Measurements from ENCODE around the gene PEF1. TPM values are rescaled to one million over a fixed set of nuclear protein-coding genes. Genes with fewer than 3 reads are reported as not detected.

PEF1 gene
- total RNA-seq, 2 experiments from 2014 or later = 50.4 to 51.6 TPM

DNA sequence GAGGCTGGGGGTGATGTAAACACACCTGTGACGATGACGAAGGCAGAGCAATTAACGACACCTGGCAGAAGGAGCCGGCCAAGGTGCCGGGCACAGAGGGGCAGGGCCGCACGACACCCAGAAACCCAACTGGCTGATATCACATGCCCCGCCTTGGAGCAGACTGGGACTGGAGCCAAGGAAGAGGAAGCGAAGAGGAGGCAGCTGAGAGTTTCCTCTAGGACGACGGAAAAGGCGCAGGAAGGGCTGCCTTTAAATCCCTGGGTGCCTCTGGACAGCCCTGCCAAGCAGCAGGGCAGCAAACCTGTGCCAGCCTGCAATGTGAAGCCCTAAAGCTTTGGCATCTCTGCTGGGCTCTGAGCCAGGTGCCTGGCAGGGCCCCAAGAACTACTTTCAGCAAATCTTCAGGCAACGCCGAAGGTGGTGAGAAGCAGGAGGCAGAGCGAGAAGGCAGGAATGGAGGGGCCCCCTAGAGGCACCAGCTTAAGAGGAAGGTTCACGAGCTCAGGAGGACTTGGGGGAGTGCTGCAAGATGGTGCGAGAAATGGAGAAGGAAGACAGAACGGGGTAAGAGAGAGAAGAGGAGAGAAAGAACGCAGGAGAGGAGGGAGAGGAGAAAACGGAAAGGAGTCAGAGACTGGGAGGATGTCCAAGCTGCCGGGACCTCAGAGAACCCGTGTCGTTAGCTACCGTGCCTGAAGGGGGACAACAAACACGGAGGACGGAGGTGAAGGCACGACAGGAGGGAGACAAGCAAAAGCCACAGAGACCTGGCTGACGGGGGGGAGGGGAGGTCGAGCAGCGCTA, 25.3 kb upstream of the PEF1 start:
- Mint-ChIP-seq H3K27me3 (peaks cover 18% of the 10 kb centered on the region), H3K36me3 (ENCODE audit: low read depth) (no peaks in the 10 kb centered on the region), H3K4me1 (peaks cover 5% of the 10 kb centered on the region), H3K27ac (no peak overlapping the region), H3K4me3 (no peak overlapping the region), H3K9me3 (no peaks in the 10 kb centered on the region)
- DNase-seq = peak; percentile 11
- ChIA-PET POLR2A (no interaction called here), CTCF (interaction anchor here (0.6 to 3.3 kb wide), 5 partner anchors 9 to 600 kb away, joined by 3 to 11 read pairs (median 3); no protein-coding TSS in a partner anchor)

DNA sequence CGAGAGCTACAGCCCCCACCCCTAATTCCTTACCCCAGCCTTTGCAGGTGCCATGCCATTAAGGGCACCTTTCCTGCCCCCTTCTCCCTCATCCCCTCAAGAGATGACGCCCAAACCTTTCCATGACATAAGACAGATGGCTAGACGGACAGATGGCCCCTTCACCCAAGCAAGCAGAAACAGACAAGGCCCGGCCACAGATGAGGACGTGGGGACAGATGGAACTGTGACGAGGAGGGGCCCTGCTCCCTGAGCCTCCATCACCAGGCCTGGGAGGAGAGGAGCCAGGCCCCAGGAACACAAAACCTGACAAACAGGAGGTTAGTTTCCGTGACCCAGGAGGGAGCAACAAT, 24.7 kb upstream of the PEF1 start:
- Mint-ChIP-seq H3K36me3 (ENCODE audit: low read depth) (no peaks in the 10 kb centered on the region), H3K4me3 (no peak overlapping the region), H3K9me3 (no peaks in the 10 kb centered on the region), H3K27me3 (peaks cover 18% of the 10 kb centered on the region), H3K4me1 (peaks cover 5% of the 10 kb centered on the region), H3K27ac (no peak overlapping the region)
- CTCF ChIA-PET = interaction anchor here (1.2 to 3.3 kb wide), 2 partner anchors 9 to 120 kb away, joined by 3 to 11 read pairs; no protein-coding TSS in a partner anchor
- no peak for DNase-seq
- POLR2A ChIA-PET = no interaction called here

DNA sequence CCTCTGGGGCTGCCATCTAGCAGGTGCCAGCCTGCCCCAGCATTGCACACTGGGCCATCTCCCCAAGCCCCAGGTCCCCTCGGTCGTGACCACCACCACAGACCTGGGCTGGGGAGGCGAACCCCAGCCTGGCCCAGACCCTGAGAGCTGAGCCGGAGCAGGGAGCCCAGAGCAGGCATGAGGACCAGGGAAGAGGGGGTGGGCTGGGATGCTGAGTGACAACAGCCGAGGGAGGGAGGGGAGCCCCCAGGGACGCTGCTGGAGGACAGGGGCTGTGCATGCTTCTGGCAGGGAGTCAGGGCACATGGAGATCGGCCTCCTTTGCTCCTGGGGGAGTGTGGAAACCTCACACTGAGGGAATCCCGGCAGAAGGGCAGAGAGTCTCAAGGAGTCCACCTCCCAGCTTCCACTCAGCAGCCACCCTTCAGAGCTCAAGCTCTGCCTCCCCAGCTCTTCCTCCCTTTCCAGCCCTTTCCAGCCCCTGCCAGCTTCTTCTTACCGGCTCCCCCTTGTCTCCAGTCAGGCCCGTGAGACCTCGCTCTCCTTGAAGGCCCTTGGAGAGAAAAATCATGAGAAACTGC, 23.7 kb upstream of the PEF1 start:
- ChIA-PET CTCF (no interaction called here), POLR2A (no interaction called here)
- Mint-ChIP-seq H3K4me3 (no peak overlapping the region), H3K27ac (no peak overlapping the region), H3K4me1 (peaks cover 5% of the 10 kb centered on the region), H3K27me3 (peaks cover 18% of the 10 kb centered on the region), H3K9me3 (no peaks in the 10 kb centered on the region), H3K36me3 (ENCODE audit: low read depth) (no peaks in the 10 kb centered on the region)
- no peak for DNase-seq

DNA sequence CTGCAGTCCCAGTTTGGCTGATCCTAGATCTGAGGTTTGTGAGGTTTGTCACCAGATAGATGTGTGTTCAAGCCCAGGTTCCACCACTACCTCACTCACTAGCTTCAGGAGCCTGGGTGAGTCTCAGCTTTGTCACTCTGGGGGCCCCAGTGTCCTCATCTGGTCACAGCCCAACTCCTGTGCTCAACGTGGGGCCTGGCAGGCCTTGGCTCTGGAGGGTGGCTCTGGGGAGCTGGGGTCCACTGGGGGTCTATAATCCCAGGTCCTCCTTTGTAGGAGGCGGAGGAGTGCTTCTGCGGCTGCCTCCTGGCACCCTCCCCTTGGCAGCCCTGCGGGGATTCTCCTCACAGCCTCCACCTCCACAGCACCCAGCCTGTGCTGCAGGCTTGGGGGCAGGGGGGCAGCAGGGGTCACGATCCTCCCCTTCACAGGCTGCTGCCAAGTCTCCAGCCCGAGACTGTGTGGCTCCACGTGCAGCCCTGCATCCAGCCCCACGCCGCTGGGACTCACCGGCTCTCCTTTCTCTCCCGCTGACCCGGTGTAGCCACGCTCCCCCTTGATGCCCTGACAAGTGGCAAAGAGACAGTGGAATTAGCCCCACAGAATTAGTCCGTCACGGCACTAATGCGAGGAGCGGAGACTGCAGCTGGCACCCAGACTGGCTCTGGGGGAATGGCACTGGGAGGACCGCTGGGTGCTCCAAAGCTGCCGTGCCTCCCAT, 22.5 kb upstream of the PEF1 start:
- no peaks in the 10 kb centered on the region for H3K36me3 Mint-ChIP-seq (ENCODE audit: low read depth)
- no peak overlapping the region for H3K27ac Mint-ChIP-seq
- DNase-seq = no peak
- peaks cover 18% of the 10 kb centered on the region for H3K27me3 Mint-ChIP-seq
- ChIA-PET CTCF (interaction anchor here (1.9 kb wide), 1 partner anchor 122 kb away, joined by 10 read pairs; no protein-coding TSS in a partner anchor), POLR2A (no interaction called here)
- peaks cover 5% of the 10 kb centered on the region for H3K4me1 Mint-ChIP-seq
- no peaks in the 10 kb centered on the region for H3K9me3 Mint-ChIP-seq
- no peak overlapping the region for H3K4me3 Mint-ChIP-seq

DNA sequence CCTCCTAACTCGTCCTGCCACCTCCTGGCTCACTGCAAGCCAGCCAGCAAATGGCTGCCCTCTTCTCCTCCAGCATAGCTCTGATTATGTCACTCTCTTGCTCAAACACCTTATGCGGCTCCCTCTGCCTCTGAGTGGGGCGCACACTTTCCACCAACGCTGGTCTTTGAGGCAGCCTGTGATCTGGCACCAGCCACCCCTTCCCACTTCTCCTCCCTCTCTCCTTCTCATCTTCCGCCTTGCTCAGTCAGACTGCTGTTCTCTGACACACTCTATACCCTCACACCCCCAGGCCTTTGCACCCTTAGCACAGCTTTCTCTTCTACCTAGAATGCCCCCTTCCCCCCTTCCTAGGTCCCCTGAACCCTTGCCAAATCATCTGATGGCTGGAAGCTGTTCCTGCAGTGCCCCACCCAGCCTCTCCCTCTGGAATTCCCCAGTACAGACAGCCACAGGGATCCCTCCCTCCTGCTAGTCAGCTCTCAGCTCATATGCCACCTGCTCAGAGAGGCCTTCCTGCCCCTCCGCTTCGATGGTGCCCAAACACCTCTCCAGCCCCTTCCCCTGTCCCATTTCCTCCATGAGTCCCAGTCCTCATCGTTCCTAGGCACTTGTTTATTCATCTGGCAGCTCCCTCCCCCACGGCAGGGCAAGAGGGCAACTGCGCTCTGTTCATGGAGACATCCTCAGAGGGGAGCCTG, 21.7 kb upstream of the PEF1 start:
- Mint-ChIP-seq H3K4me3 (no peak overlapping the region), H3K27ac (no peak overlapping the region), H3K4me1 (peaks cover 5% of the 10 kb centered on the region), H3K36me3 (ENCODE audit: low read depth) (no peaks in the 10 kb centered on the region), H3K27me3 (peaks cover 18% of the 10 kb centered on the region), H3K9me3 (no peaks in the 10 kb centered on the region)
- no peak for DNase-seq
- POLR2A ChIA-PET = no interaction called here
- CTCF ChIA-PET = interaction anchor here (1.6 to 1.9 kb wide), 2 partner anchors 29 to 123 kb away, joined by 4 to 10 read pairs; no protein-coding TSS in a partner anchor

DNA sequence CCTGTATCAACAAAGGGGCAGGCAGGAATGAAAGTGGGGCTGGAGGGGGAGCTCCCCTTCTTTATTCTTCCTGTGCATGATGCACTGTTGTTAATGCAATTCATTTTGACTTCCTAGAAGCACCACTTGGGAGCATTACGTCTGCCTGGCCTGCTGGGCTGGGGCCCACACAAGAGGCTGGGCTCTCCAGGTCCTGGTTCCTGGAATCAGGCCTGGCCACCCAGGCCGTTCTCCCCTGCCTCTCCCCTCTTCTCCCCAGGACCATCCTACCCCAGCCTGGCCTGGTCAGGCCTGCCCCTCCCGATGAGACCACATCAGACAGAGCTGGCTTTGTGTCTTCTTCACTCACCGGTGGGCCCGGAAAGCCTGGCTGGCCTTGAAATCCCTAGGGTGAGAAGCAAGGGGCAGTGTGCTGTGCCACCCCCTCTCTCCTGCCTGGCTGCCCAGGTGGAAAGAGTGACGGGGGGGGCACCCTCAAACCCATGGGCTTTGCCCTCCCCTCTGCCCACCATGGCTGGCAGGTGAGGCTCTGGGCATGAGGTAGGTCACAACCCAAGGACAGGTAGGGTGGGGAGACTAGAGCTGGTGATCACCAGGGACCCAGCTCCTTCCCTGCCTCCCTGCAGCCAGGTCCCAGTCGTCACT, 20.7 kb upstream of the PEF1 start:
- peaks cover 5% of the 10 kb centered on the region for H3K4me1 Mint-ChIP-seq
- POLR2A ChIA-PET = no interaction called here

DNA sequence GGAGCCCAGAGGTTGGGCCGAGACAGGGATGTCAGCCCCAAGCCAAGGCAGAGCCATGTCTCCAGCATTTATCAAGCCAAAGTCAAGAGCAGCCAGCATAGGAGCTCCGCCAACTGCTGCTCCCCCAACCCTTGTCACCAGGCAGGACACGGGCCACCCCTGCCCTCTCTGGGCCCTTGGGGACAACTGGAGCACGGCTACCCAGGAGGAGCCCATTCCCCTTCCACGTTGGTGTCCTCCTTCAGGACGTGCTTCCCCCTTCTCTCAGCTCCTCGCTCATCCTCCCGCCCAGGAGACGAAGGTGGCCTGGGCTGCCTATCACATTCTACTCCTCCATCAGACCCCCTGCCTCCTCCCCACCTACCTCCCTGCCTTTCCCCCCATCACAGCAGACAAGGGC, 19.9 kb upstream of the PEF1 start:
- peaks cover 3% of the 10 kb centered on the region for H3K27me3 Mint-ChIP-seq
- H3K4me3 Mint-ChIP-seq = no peak overlapping the region
- DNase-seq = no peak
- H3K27ac Mint-ChIP-seq = no peak overlapping the region
- H3K36me3 Mint-ChIP-seq (ENCODE audit: low read depth) = no peaks in the 10 kb centered on the region
- POLR2A ChIA-PET = no interaction called here
- CTCF ChIA-PET = interaction anchor here (0.7 to 3.1 kb wide), 7 partner anchors 12 to 124 kb away, joined by 3 to 22 read pairs (median 3); no protein-coding TSS in a partner anchor
- peaks cover 1% of the 10 kb centered on the region for H3K4me1 Mint-ChIP-seq
- no peaks in the 10 kb centered on the region for H3K9me3 Mint-ChIP-seq

More for the DNA sequence above, 20.7 kb upstream of the PEF1 start:
- no peaks in the 10 kb centered on the region for H3K9me3 Mint-ChIP-seq
- DNase-seq = no peak
- H3K27me3 Mint-ChIP-seq = peaks cover 11% of the 10 kb centered on the region
- H3K27ac Mint-ChIP-seq = no peak overlapping the region
- no peak overlapping the region for H3K4me3 Mint-ChIP-seq
- no peaks in the 10 kb centered on the region for H3K36me3 Mint-ChIP-seq (ENCODE audit: low read depth)
- CTCF ChIA-PET = interaction anchor here (0.7 to 3.1 kb wide), 5 partner anchors 28 to 124 kb away, joined by 3 to 22 read pairs (median 4); no protein-coding TSS in a partner anchor

DNA sequence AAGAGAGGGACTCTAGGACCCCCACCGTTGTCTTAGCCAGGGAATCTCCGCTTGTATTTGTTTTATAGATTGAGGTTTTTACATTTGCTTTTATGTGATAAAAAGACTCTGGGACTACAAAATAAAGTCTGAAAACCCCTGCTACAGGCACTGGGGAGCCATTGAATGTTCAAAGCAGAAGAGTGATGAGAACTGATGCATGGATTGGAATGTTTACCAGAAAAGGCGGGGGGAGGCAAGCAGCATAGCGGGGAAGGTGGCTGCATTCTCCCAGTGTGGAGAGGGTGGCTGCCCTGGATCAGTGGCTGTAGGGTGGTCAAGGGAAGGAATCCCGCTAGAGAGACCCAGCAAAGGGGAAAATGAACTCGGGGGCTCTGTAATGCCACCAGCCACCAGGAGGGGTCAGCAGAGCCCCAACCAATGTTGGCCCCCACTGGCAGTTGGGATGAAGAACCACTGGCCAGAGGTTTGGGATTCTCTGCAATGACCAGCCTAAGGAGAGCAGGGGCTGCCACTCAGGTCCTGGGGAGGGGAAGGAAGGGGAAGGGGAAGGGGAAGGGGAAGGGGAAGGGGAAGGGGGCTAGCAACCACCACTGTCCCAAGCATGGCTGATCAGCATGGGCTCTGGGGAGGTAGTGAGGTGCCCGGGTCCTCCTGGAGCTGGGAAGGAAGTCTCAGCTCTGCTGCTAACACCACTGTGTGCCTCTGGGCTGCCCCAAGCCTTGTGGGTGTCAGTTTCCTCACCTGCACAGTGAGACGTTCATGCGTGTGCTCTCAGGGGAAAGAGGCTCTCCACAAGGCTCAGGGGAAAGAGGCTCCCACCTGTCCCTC, 19.2 kb upstream of the PEF1 start:
- Mint-ChIP-seq H3K36me3 (ENCODE audit: low read depth) (no peaks in the 10 kb centered on the region), H3K4me1 (no peaks in the 10 kb centered on the region), H3K4me3 (no peak overlapping the region), H3K27me3 (no peaks in the 10 kb centered on the region), H3K9me3 (no peaks in the 10 kb centered on the region), H3K27ac (no peak overlapping the region)
- POLR2A ChIA-PET = no interaction called here
- DNase-seq = peak; percentile 57
- CTCF ChIA-PET = interaction anchor here (0.8 to 3.1 kb wide), 8 partner anchors 11 to 125 kb away, joined by 3 to 22 read pairs (median 3); partner anchors contain the start of gene PEF1

DNA sequence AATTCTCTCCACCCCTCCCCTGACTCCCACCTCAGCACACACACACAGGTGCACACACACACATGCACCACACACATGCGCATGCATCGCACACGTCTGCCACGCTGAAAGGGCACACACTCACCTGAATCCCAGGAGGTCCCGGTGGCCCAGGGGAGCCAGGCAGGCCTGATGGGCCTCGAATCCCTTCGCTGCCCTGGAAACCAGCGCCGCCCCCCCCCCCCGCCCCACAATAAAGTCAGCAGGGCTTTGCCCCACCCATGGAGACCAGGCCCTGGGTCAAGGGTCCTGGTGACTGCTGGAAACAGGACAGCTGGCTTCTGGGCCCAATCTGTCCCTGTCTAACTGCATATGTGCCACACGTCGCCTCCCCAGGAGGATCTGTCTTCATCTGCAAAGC, 17.8 kb upstream of the PEF1 start:
- Mint-ChIP-seq H3K4me3 (no peak overlapping the region), H3K27me3 (no peaks in the 10 kb centered on the region), H3K4me1 (no peaks in the 10 kb centered on the region), H3K27ac (no peak overlapping the region), H3K36me3 (ENCODE audit: low read depth) (no peaks in the 10 kb centered on the region), H3K9me3 (no peaks in the 10 kb centered on the region)
- no peak for DNase-seq
- CTCF ChIA-PET = interaction anchor here (1.0 to 3.1 kb wide), 4 partner anchors 17 to 127 kb away, joined by 3 to 22 read pairs (median 4); partner anchors contain the start of gene PEF1
- POLR2A ChIA-PET = no interaction called here

DNA sequence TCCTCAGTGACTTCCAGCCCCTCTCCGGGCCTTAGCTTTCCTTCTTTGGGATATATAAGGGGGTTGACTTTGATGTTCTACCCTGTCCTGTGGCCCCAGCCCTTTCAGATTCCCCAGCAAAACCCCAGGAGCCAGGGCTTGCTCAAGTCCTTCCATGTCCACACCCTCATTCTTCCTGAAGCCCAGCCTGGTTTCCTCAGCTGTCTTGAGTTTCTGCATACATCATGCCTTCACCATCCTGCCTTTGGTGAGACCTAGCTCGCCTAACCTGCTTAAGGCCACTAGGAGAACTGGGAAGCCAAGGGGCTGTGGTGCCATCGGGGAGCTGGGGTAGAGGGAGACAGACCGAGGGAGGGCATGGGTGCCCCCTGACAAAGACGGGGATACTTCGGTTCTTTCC, 17.2 kb upstream of the PEF1 start:
- ChIA-PET CTCF (interaction anchor here (1.2 kb wide), 2 partner anchors 12 to 127 kb away, joined by 3 to 6 read pairs; no protein-coding TSS in a partner anchor), POLR2A (no interaction called here)
- H3K4me1 Mint-ChIP-seq = no peaks in the 10 kb centered on the region
- no peaks in the 10 kb centered on the region for H3K9me3 Mint-ChIP-seq
- no peaks in the 10 kb centered on the region for H3K27me3 Mint-ChIP-seq
- no peaks in the 10 kb centered on the region for H3K36me3 Mint-ChIP-seq (ENCODE audit: low read depth)
- no peak for DNase-seq
- H3K27ac Mint-ChIP-seq = no peak overlapping the region
- H3K4me3 Mint-ChIP-seq = no peak overlapping the region

DNA sequence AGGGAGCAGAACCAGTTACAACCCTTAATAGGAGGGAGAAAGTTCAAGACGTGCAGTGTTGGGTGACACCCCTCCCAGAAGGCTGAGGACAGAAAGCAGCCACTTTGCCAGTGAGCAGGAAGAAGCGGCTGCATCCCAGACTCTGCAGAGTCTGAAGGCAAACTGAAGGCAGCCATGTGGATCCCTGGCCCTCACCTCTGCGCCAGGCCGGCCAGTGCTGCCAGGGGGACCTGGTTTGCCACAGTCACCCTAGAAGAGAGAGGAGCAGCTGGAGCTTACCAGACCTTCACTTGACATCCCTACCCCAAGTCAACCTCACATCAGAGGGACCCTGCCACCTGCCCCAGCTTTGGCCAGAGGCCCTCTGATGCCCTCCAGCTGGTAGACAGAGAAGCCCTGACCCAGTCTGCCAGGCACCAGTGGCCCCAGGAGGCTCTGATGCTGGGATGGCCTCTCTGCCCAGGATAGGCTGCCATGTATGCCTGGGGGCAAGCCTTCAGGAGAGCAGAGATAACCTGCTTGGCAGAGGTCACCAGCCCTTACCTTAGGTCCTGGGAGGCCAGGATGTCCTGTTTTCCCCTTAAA, 16.3 kb upstream of the PEF1 start:
- POLR2A ChIA-PET = no interaction called here
- H3K27ac Mint-ChIP-seq = no peak overlapping the region
- CTCF ChIA-PET = interaction anchor here (1.1 to 1.5 kb wide), 4 partner anchors 9 to 128 kb away, joined by 3 to 6 read pairs (median 3); partner anchors contain the start of gene PEF1
- no peaks in the 10 kb centered on the region for H3K36me3 Mint-ChIP-seq (ENCODE audit: low read depth)
- no peak overlapping the region for H3K4me3 Mint-ChIP-seq
- H3K4me1 Mint-ChIP-seq = no peaks in the 10 kb centered on the region
- no peak for DNase-seq
- H3K27me3 Mint-ChIP-seq = no peaks in the 10 kb centered on the region
- no peaks in the 10 kb centered on the region for H3K9me3 Mint-ChIP-seq
